NCI-H510A (cell line): ENCODE results near the gene ACAP3.

ENCODE experiments used
- DNase-seq: peaks from one replicate; lab custom pipeline; 2025; lab: John Stamatoyannopoulos, UW

ACAP3 gene

GRCh38 chr1:1244192-1244811 lies 63.4 kb downstream of the ACAP3 start:
- DNase-seq: no peak

GRCh38 chr1:1243807-1244191 lies 63.9 kb downstream of the ACAP3 start:
- no peak for DNase-seq

GRCh38 chr1:1243266-1243660 lies 64.5 kb downstream of the ACAP3 start:
- no peak for DNase-seq

GRCh38 chr1:1242461-1243265 lies 65.1 kb downstream of the ACAP3 start:
- DNase-seq: no peak
